HepG2 (cell line): ENCODE data around the gene MICAL3. TPM values are rescaled to one million over a fixed set of nuclear protein-coding genes. Genes with fewer than 3 reads are reported as not detected.
A peak's percentile ranks its signal among the peaks of the same experiment; 100 is the strongest.

Experiments
- ATAC-seq: fragments of 200-7000 bp; cut with Tn5 transposase; 3 replicates; pipeline ENCODE4 v1.9.1; 2020; ENCODE audit warnings: mild to moderate bottlenecking, moderate library complexity
- BruUV-seq: library from RNA; stranded (reverse); fragments of 400-500 nt; replicated peaks from 2 replicates; lab custom pipeline; 2021; lab: Mats Ljungman, UMichigan
- CTCF ChIA-PET: fragments of 300-600 bp; formaldehyde crosslinking; extraction: SDS; loops from one replicate; lab custom pipeline; 2021; ENCODE audit warnings: low total read pairs, inconsistent platforms, low intra/inter-chr PET ratio; lab: Yijun Ruan, JAX
- POLR2A ChIA-PET: fragments of 350-600 bp; sonication (Branson Sonifier 250); formaldehyde crosslinking; loops from one replicate; lab custom pipeline; 2020; ENCODE audit warnings: antibody characterized with exemption, inconsistent platforms; lab: Yijun Ruan, JAX
- DNase-seq: peaks from one replicate; pipeline ENCODE4 v3.0.0-alpha.2; 2015; ENCODE audit warnings: low spot score
- FAIRE-seq: peaks from 3 replicates; lab custom pipeline; 2011; peaks lifted over from hg19 to GRCh38; lab: Jason Lieb, UNC
- H2AFZ ChIP-seq: one replicate; pipeline ENCODE4 v1.6.1; 2011; ENCODE audit warnings: low read length, inconsistent platforms
- H3K27ac ChIP-seq: fragments of 300-600 bp; 3 replicates; pipeline ENCODE4 v1.8.0; 2011; ENCODE audit warnings: mixed run types, mild to moderate bottlenecking, mixed read lengths, low read length, inconsistent platforms; ENCODE audit not compliant: insufficient read depth; ENCODE audit errors: extremely low read length
- H3K27me3 ChIP-seq, 2 experiments: fragments of 200-600 bp in 1 of 2; 2 replicates in 1 of 2; 3 replicates in 1 of 2; pipeline versions ENCODE4 v1.6.0 to v1.8.0; 2011; ENCODE audit warnings: low read length in 2 of 2, mild to moderate bottlenecking in 2 of 2, moderate library complexity in 2 of 2, inconsistent platforms in 1 of 2; ENCODE audit not compliant: insufficient read depth in 2 of 2, control insufficient read depth in 1 of 2
- H3K36me3 ChIP-seq, 2 experiments: fragments of 200-600 bp in 1 of 2; replicated peaks in 1 of 2; 2 replicates in 1 of 2; 3 replicates in 1 of 2; pipeline versions ENCODE4 v1.5.1 to v1.8.0; 2011; ENCODE audit warnings: low read length in 2 of 2, inconsistent platforms in 1 of 2; ENCODE audit not compliant: insufficient read depth in 2 of 2, control insufficient read depth in 1 of 2
- H3K4me1 ChIP-seq: 2 replicates; pipeline ENCODE4 v1.5.1; 2012; ENCODE audit warnings: low read length, inconsistent platforms; ENCODE audit not compliant: insufficient read depth
- H3K4me2 ChIP-seq: 2 replicates; pipeline ENCODE4 v1.6.0; 2011; ENCODE audit warnings: low read depth, low read length, inconsistent platforms
- H3K4me3 ChIP-seq, 3 experiments: fragments of 200-600 bp in 1 of 3; sonication (generic), shearing (Covaris generic) in 1 of 3; replicated peaks in 1 of 3; 2 replicates each; pipeline ENCODE4 v1.5.1; 2011 to 2016; ENCODE audit warnings: low read length in 3 of 3, inconsistent platforms in 2 of 3, low read depth in 2 of 3, mild to moderate bottlenecking in 2 of 3, control low read depth in 1 of 3, mixed read lengths in 1 of 3; ENCODE audit not compliant: insufficient read depth in 1 of 3
- H3K79me2 ChIP-seq: one replicate; pipeline ENCODE4 v1.6.1; 2011; ENCODE audit warnings: low read length, inconsistent platforms; ENCODE audit not compliant: insufficient read depth
- H3K9ac ChIP-seq: 2 replicates; pipeline ENCODE4 v1.6.0; 2011; ENCODE audit warnings: mild to moderate bottlenecking, low read depth, low read length, inconsistent platforms; ENCODE audit not compliant: insufficient read depth
- H3K9me3 ChIP-seq: 2 replicates; pipeline ENCODE4 v1.5.1; 2012; ENCODE audit warnings: mild to moderate bottlenecking, low read length
- H4K20me1 ChIP-seq: 2 replicates; pipeline ENCODE4 v1.6.0; 2011; ENCODE audit warnings: inconsistent platforms, mild to moderate bottlenecking, low read length, moderate library complexity; ENCODE audit not compliant: insufficient read depth
- ISX ChIP-seq: sonication (generic); formaldehyde crosslinking; conservative IDR thresholded peaks from 2 replicates; pipeline ENCODE4 v1.5.0; 2020; ENCODE audit warnings: missing genetic modification reagents
- RNF2 ChIP-seq: fragments of 450-650 bp; conservative IDR thresholded peaks from 2 replicates; pipeline ENCODE4 v1.6.1; 2016; ENCODE audit warnings: low read depth
- TARDBP ChIP-seq: sonication (generic); formaldehyde crosslinking; IDR thresholded peaks from 2 replicates; pipeline ENCODE4 v1.8.0; 2022; ENCODE audit warnings: mild to moderate bottlenecking, missing genetic modification reagents
- ZFY ChIP-seq: sonication (generic); formaldehyde crosslinking; IDR thresholded peaks from 2 replicates; pipeline ENCODE4 v1.4.0; 2020; ENCODE audit warnings: missing genetic modification reagents
- ZNF687 ChIP-seq: sonication (generic); formaldehyde crosslinking; IDR thresholded peaks from 2 replicates; pipeline ENCODE4 v1.5.1; 2020; ENCODE audit warnings: mild to moderate bottlenecking, missing genetic modification reagents, moderate library complexity
- ZNF800 ChIP-seq: sonication (generic); formaldehyde crosslinking; IDR thresholded peaks from 2 replicates; pipeline ENCODE4 v1.4.0; 2020; ENCODE audit warnings: missing genetic modification reagents
- ZNF891 ChIP-seq: sonication (generic); formaldehyde crosslinking; IDR thresholded peaks from 2 replicates; pipeline ENCODE4 v1.5.0; 2020; ENCODE audit warnings: mild to moderate bottlenecking, missing genetic modification reagents
- WGBS: methylation state at CpG from one replicate; pipeline ENCODE4 v1.1.6; 2017; ENCODE audit warnings: low lambda C conversion rate; 5-methylcytosine and 5-hydroxymethylcytosine counted together
- in situ Hi-C: cut with HindIII; loops from 2 replicates; pipeline ENCODE4 v1.10.0; 2017; ENCODE audit warnings: low pct_unique_long_range_greater_than_20kb; ENCODE audit not compliant: extremely low pct_ligation_motif_present
- intact Hi-C: fragments of 100-400 bp; cut with micrococcal nuclease; formaldehyde crosslinking; loops from one replicate; pipeline ENCODE4 v1.10.0; 2022; ENCODE audit not compliant: unreplicated experiment
- polyA plus RNA-seq, 8 experiments: library from polyadenylated mRNA; depleted of rRNA in 3 of 8; stranded (reverse) in 7 of 8; unstranded in 1 of 8; fragments of >200 nt; fragmentation: Illumina TruSeq in 4 of 8; extraction: Trizol in 4 of 8; gene quantifications; 2 replicates each; pipeline versions ENCODE4 v1.2.1 to v1.2.3, GENCODE V29; 2011 to 2016; ENCODE audit warnings: low read depth in 4 of 8, missing spikeins in 1 of 8, mixed read lengths in 1 of 8; ENCODE audit not compliant: insufficient read depth in 1 of 8
- total RNA-seq, 5 experiments: library from RNA; depleted of rRNA; stranded (reverse); fragments of >200 nt; fragmentation: Illumina TruSeq; extraction: Trizol; gene quantifications; 2 replicates each; pipeline ENCODE4 v1.2.3, GENCODE V29; 2016; ENCODE audit warnings: low read depth in 1 of 5

MICAL3 gene
- total and polyA plus RNA-seq, 2 of the 13 experiments (the other 11 are each of a cell fraction or from before 2014, with no cell fraction given), result 5.3 to 12.5 TPM

- BruUV-seq, result no TSS peak
- Histone ChIP-seq H2AFZ (no peak overlapping the region), H3K4me2 (peak overlapping the region; percentile 92), H3K79me2 (peaks cover 79% of the 10 kb centered on the region), H3K27ac (peak overlapping the region; percentile 80), H3K27me3 (no peaks in the 10 kb centered on the region), H3K9me3 (no peaks in the 10 kb centered on the region), H3K9ac (0 out of 2 replicates have a peak overlapping the region, but pooled peaks have one; percentile 31), H4K20me1 (no peaks in the 10 kb centered on the region), H3K4me1 (peaks cover 66% of the 10 kb centered on the region), H3K36me3 (no peaks in the 10 kb centered on the region; a peak in 1 of 5 replicates), H3K4me3 (peak overlapping the region in 2 of 3 experiments; percentile 36 to 75; a peak in 2 of 6 replicates)
- TF ChIP-seq ZNF687 (CRISPR knock-in tag) (0 out of 2 replicates have a peak, but pooled peaks have one; percentile 15), ZFY (CRISPR knock-in tag) (0 out of 2 replicates have a peak, but pooled peaks have one; percentile 4), RNF2 (no peak), ISX (CRISPR knock-in tag) (0 out of 2 replicates have a peak, but pooled peaks have one; percentile 33), ZNF800 (CRISPR knock-in tag) (no peak), TARDBP (CRISPR knock-in tag) (0 out of 2 replicates have a peak, but pooled peaks have one; percentile 8), ZNF891 (CRISPR knock-in tag) (peak; percentile 28; the same call in 1 of the 2 replicates)
- 74% methylated on average over 9 of the region's 9 CpGs for WGBS
- in situ Hi-C loops, result no loop called here
- intact Hi-C loops, result no loop called here
- ChIA-PET CTCF (no interaction called here), POLR2A (interaction anchor here (1.2 to 1.5 kb wide), 3 partner anchors 29 to 106 kb away, joined by 3 to 5 read pairs (median 3); partner anchors contain the start of gene PEX26)
- FAIRE-seq (no peak), DNase-seq (no peak), ATAC-seq (no peak)
Observed at GRCh38 chr22:17971711-17972110, 52.6 kb downstream of the MICAL3 start.
